H1 (cell line): ENCODE measurements around the gene CFAP65.

ENCODE experiments used
- CREB1 ChIP-seq: IDR thresholded peaks from 2 replicates; pipeline ENCODE4 v1.6.1; 2012; ENCODE audit warnings: inconsistent platforms
- EZH2 ChIP-seq: fragments of 200-600 bp; sonication (generic); IDR thresholded peaks from 2 replicates; pipeline ENCODE4 v1.7.1; 2012; ENCODE audit warnings: low read depth, mild to moderate bottlenecking, moderate library complexity, low read length, inconsistent platforms; ENCODE audit not compliant: severe bottlenecking
- MAFK ChIP-seq: IDR thresholded peaks from 2 replicates; pipeline ENCODE4 v1.6.1; 2012; ENCODE audit warnings: low read depth, mild to moderate bottlenecking, improper control_type of control experiment, low read length
- POLR2A ChIP-seq, 2 experiments: IDR thresholded peaks; 1 replicate in 1 of 2; 2 replicates in 1 of 2; pipeline ENCODE4 v1.6.1; 2011; ENCODE audit warnings: low read depth in 2 of 2, low read length in 2 of 2, mild to moderate bottlenecking in 2 of 2; ENCODE audit errors: control extremely low read depth in 1 of 2
- RFX5 ChIP-seq: IDR thresholded peaks from 2 replicates; pipeline ENCODE4 v1.6.1; 2011; ENCODE audit warnings: low read depth, low read length, improper control_type of control experiment, borderline replicate concordance
- ZNF274 ChIP-seq: IDR thresholded peaks from 2 replicates; pipeline ENCODE4 v1.7.0; 2012; ENCODE audit warnings: low read length, borderline replicate concordance; ENCODE audit errors: extremely low read depth
- TF ChIP-seq, protein P1 (sequence below): IDR thresholded peaks from 2 replicates; pipeline ENCODE4 v1.6.1; 2011; ENCODE audit warnings: low read depth, mild to moderate bottlenecking, low read length; ENCODE audit not compliant: insufficient read depth
- TF ChIP-seq, protein P2 (sequence below), 3 experiments: IDR thresholded peaks; 1 replicate in 2 of 3; 2 replicates in 1 of 3; pipeline versions ENCODE4 v1.5.1 to v1.6.1; 2011; ENCODE audit warnings: low read length in 3 of 3, mild to moderate bottlenecking in 3 of 3, inconsistent platforms in 2 of 3, low read depth in 1 of 3, moderate library complexity in 1 of 3; ENCODE audit not compliant: insufficient read depth in 1 of 3; ENCODE audit errors: control extremely low read depth in 1 of 3

DNA sequence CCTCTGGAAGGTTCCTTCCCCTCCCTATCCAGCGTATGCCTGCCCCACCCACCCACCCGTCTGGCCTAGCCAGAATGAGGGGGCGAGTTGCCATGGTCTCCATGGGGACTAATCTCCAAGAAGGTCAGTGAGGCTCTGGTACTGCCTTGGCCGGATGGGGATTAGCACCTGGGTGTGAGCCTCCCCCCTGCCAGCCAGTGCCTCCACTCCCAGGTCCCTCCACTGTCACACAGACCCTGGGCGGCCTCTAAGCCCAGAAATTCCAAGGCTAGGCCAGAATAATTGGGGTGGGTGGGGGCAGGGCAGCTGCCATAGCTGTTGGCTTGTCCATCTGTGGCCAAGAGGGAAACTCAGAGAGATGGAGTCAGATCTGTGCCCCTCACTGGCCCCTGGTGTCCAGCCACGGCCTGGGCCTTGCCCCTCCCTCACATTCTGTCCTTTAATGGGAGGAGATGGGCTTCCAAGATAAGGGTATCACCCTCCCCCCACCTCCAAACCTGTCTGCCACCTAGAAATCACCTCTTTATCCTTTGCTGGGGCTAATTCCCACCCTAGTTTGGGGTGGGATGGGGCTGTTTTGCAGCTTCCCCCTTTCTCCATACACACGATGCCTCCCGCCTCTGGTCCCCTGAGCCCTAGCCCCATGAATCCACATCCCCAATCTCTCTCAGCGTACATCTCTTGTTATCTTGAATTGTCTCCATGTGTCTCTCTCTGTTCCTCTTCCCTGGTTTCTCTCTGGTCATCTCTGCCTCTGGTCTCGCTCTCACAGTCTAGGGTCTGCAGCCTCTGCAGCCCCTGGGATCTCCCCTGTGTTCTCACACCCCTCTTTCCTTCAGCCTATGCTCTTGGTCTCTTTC is 42.1 kb downstream of the CFAP65 start:
- TF ChIP-seq, protein P1, sequence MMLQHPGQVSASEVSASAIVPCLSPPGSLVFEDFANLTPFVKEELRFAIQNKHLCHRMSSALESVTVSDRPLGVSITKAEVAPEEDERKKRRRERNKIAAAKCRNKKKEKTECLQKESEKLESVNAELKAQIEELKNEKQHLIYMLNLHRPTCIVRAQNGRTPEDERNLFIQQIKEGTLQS = no peak
- TF ChIP-seq MAFK = no peak
- TF ChIP-seq, protein P2, sequence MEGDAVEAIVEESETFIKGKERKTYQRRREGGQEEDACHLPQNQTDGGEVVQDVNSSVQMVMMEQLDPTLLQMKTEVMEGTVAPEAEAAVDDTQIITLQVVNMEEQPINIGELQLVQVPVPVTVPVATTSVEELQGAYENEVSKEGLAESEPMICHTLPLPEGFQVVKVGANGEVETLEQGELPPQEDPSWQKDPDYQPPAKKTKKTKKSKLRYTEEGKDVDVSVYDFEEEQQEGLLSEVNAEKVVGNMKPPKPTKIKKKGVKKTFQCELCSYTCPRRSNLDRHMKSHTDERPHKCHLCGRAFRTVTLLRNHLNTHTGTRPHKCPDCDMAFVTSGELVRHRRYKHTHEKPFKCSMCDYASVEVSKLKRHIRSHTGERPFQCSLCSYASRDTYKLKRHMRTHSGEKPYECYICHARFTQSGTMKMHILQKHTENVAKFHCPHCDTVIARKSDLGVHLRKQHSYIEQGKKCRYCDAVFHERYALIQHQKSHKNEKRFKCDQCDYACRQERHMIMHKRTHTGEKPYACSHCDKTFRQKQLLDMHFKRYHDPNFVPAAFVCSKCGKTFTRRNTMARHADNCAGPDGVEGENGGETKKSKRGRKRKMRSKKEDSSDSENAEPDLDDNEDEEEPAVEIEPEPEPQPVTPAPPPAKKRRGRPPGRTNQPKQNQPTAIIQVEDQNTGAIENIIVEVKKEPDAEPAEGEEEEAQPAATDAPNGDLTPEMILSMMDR (IDR thresholded peaks at IDR 0.05; ENCODE audit: control extremely low read depth in 1 of 3, insufficient read depth in 1 of 3, low read depth in 1 of 3, low read length in 3 of 3) = no peak
- no peak for TF ChIP-seq EZH2
- no peak for TF ChIP-seq ZNF274
- TF ChIP-seq POLR2A (IDR thresholded peaks at IDR 0.05; ENCODE audit: control extremely low read depth in 1 of 2, low read depth in 2 of 2, low read length in 2 of 2) = no peak
- no peak for TF ChIP-seq CREB1
- no peak for TF ChIP-seq RFX5
